Ovary (tissue), 9 donors: ENCODE results near the gene ACTA1. TPM values are rescaled to one million over a fixed set of nuclear protein-coding genes. Genes with fewer than 3 reads are reported as not detected.

Experiments
- DNase-seq, 5 donors: peaks; one replicate each; pipeline ENCODE4 v3.0.0-alpha.2; 2019 to 2020
- H3K27ac ChIP-seq, 2 donors: fragments of 200-600 bp; one replicate each; pipeline versions ENCODE4 v1.5.1 to v1.8.0; 2019 to 2022
- H3K27me3 ChIP-seq: fragments of 200-600 bp; one replicate; pipeline ENCODE4 v1.8.0; 2022
- H3K36me3 ChIP-seq: fragments of 200-600 bp; sonication (generic); one replicate; pipeline ENCODE4 v1.5.1; 2019
- H3K4me1 ChIP-seq: one replicate; pipeline ENCODE4 v1.8.1; 2013; ENCODE audit warnings: mild to moderate bottlenecking, moderate library complexity; ENCODE audit not compliant: insufficient read depth
- H3K4me3 ChIP-seq: fragments of 200-600 bp; sonication (generic); one replicate; pipeline ENCODE4 v1.5.1; 2017
- H3K9me3 ChIP-seq, 2 donors: fragments of 200-600 bp in 1 of 2; sonication (generic) in 1 of 2; one replicate each; pipeline versions ENCODE4 v1.5.1 to v1.8.1; 2013 to 2019; ENCODE audit warnings: mild to moderate bottlenecking in 1 of 2, moderate library complexity in 1 of 2
- CTCF ChIP-seq, 3 donors: fragments of 450-650 bp in 2 of 3; fragments of 200-600 bp in 1 of 3; IDR thresholded peaks; one replicate each; pipeline versions ENCODE4 v1.5.1 to v1.8.0; 2016 to 2022; ENCODE audit warnings: antibody characterized with exemption in 3 of 3, mild to moderate bottlenecking in 1 of 3
- EP300 ChIP-seq: sonication (generic); formaldehyde crosslinking; IDR thresholded peaks from one replicate; pipeline ENCODE4 v1.6.1; 2017; ENCODE audit warnings: antibody characterized with exemption
- POLR2A ChIP-seq: fragments of 450-650 bp; IDR thresholded peaks from one replicate; pipeline ENCODE4 v1.6.1; 2017; ENCODE audit warnings: antibody characterized with exemption, mild to moderate bottlenecking, moderate library complexity
- WGBS, 3 donors: extraction: QIAGEN DNeasy Blood & Tissue Kit in 1 of 3; methylation state at CpG; one replicate each; pipeline versions ENCODE4 v1.1.5 to v1.1.7; 2013 to 2017; 5-methylcytosine and 5-hydroxymethylcytosine counted together
- intact Hi-C, 4 donors: fragments of 100-400 bp; cut with DNase I; formaldehyde crosslinking; loops; one replicate each; pipeline versions ENCODE4 v1.11.0 to v1.15.1; 2022 to 2023
- polyA plus RNA-seq, 2 donors: library from polyadenylated mRNA; stranded (reverse); fragments of 200-250 nt in 1 of 2; fragments of 350-450 nt in 1 of 2; fragmentation: Illumina TruSeq in 1 of 2; extraction: RNeasy Lipid Tissue Mini Kit (QIAGEN cat#74804) in 1 of 2; gene quantifications; one replicate each; pipeline ENCODE4 v1.2.3, GENCODE V29; 2013 to 2014
- total RNA-seq, 7 donors: library from RNA; depleted of rRNA in 2 of 7; stranded (reverse); fragments of >200 nt in 2 of 7; fragmentation: NEBNext Ultra II Directional in 3 of 7; extraction: Animal tissue kit (Norgen Biotek cat#: 25700) in 3 of 7; gene quantifications; one replicate each; pipeline versions ENCODE4 v1.1.0 to v1.2.4, GENCODE V29; 2016 to 2023
- donor health status: DM: no; HTN: no; CAD: no; lungs with moderate emphysema.
- donor health status: DM: no; HTN: no; CAD: no.
- donor health status: Bipolar disorder and iron deficiency.
- donor health status: DM: yes; HTN: yes; CAD: no.
- donor health status: DM: no; HTN: no; CAD: no.
- donor health status: DM: yes; HTN: yes; CAD: no.

Gene ACTA1
- total and polyA plus RNA-seq, 9 donors: 0.33 to 3.3 (median 0.70) TPM; not detected in 4

- H3K27me3 ChIP-seq: no peaks in the 10 kb centered on the region
- H3K36me3 ChIP-seq: no peaks in the 10 kb centered on the region
- TF ChIP-seq EP300: no peak
- TF ChIP-seq POLR2A: no peak
- no peak for TF ChIP-seq CTCF (IDR thresholded peaks at IDR 0.05)
- intact Hi-C loops: no loop called here
- H3K4me3 ChIP-seq: no peak overlapping the region
- WGBS, 3 donors: 79 to 90% (median 86%) methylated on average over 7 of the region's 7 CpGs
- no peaks in the 10 kb centered on the region for H3K9me3 ChIP-seq
- DNase-seq: no peak
- H3K4me1 ChIP-seq: no peaks in the 10 kb centered on the region
- no peak overlapping the region for H3K27ac ChIP-seq
These were observed 14.5 kb upstream of the ACTA1 start for GRCh38 chr1:229448354-229448753.

GRCh38 chr1:229447809-229448252 lies 13.9 kb upstream of the ACTA1 start:
- Histone ChIP-seq H3K9me3 (no peaks in the 10 kb centered on the region), H3K4me3 (no peak overlapping the region), H3K27me3 (no peaks in the 10 kb centered on the region), H3K27ac (no peak overlapping the region), H3K36me3 (no peaks in the 10 kb centered on the region), H3K4me1 (no peaks in the 10 kb centered on the region)
- TF ChIP-seq CTCF (IDR thresholded peaks at IDR 0.05) (no peak), EP300 (no peak), POLR2A (no peak)
- DNase-seq: no peak
- intact Hi-C loops: no loop called here
- 79 to 81% (median 81%) methylated on average over 11 of the region's 11 CpGs for WGBS, 3 donors

- no peak overlapping the region for H3K4me3 ChIP-seq
- no peak for TF ChIP-seq POLR2A
- no peak for TF ChIP-seq CTCF (IDR thresholded peaks at IDR 0.05)
- no peak for TF ChIP-seq EP300
- 87 to 90% (median 87%) methylated on average over 4 of the region's 4 CpGs for WGBS, 3 donors
- H3K27ac ChIP-seq: no peak overlapping the region
- DNase-seq: no peak
- intact Hi-C loops: no loop called here
- H3K4me1 ChIP-seq: no peaks in the 10 kb centered on the region
- H3K27me3 ChIP-seq: no peaks in the 10 kb centered on the region
- no peaks in the 10 kb centered on the region for H3K9me3 ChIP-seq
- no peaks in the 10 kb centered on the region for H3K36me3 ChIP-seq
These were observed 11.9 kb upstream of the ACTA1 start for GRCh38 chr1:229445828-229446227.

DNA sequence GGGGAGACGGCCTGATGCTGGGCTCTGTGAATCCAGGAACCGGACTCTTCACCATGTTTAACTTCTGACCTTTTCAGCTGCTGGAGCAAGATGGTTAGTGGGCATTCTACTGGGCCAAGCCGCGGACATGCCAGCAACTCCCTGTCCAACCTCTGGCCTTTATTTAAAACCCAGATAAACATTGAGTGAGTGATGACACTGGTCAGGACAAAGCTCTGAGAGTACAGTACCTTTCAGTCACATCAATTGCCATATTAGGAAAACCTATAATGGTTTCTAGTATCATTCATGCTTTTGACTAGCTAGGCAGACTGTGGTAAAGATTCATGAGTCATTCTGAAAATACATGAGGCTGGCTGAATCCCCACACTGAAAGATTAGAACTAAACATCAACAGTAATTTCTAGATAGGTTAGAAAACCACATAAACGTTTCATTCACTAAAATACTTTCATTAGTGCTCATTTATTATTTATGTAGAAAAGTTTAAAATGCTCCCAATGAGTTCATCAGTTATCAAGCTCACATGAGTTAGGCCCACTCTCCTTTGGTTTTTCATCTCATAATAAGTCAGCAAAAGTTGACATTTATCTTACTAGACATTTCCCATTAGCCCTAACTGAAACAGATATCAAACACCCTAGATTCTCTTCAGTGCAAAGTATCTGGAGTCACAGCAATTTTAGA lies 7.1 kb upstream of the ACTA1 start:
- DNase-seq: no peak
- no peak overlapping the region for H3K27ac ChIP-seq
- H3K36me3 ChIP-seq: no peaks in the 10 kb centered on the region

More for the DNA sequence above, 7.1 kb upstream of the ACTA1 start:
- WGBS, 3 donors: 32 to 52% (median 33%) methylated on average over 5 of the region's 5 CpGs
- Histone ChIP-seq H3K4me1 (no peaks in the 10 kb centered on the region), H3K27me3 (no peaks in the 10 kb centered on the region), H3K4me3 (no peak overlapping the region), H3K9me3 (no peaks in the 10 kb centered on the region)
- intact Hi-C loops: no loop called here
- TF ChIP-seq POLR2A (no peak), EP300 (no peak), CTCF (IDR thresholded peaks at IDR 0.05) (no peak)
